Brain microvascular endothelial cell (primary cell): ENCODE measurements around the gene RC3H1.

ENCODE experiments used
- DNase-seq: peaks from one replicate; pipeline ENCODE4 v3.0.0-alpha.2; 2020
- H3K27ac ChIP-seq: fragments of 250-450 bp; sonication (Bioruptor Pico); 2 replicates; pipeline ENCODE4 v1.5.1; 2020; ENCODE audit warnings: mild to moderate bottlenecking, moderate library complexity
- H3K27me3 ChIP-seq: fragments of 250-450 bp; sonication (Bioruptor Pico); replicated peaks from 2 replicates; pipeline ENCODE4 v1.5.1; 2020; ENCODE audit warnings: mild to moderate bottlenecking
- H3K36me3 ChIP-seq: fragments of 250-450 bp; sonication (Bioruptor Pico); replicated peaks from 2 replicates; pipeline ENCODE4 v1.5.1; 2020; ENCODE audit warnings: mild to moderate bottlenecking
- H3K4me3 ChIP-seq: 2 replicates; pipeline ENCODE4 v1.5.1; 2011; ENCODE audit warnings: low read depth, mild to moderate bottlenecking, control low read depth, low read length, moderate library complexity
- CTCF ChIP-seq: IDR thresholded peaks from 2 replicates; pipeline ENCODE4 v1.5.1; 2011; ENCODE audit warnings: low read depth, mild to moderate bottlenecking, moderate library complexity, low read length, control low read depth, inconsistent platforms; ENCODE audit errors: missing control alignments
- in situ Hi-C: cut with HindIII; loops from 2 replicates; pipeline ENCODE4 v1.10.0; 2017; ENCODE audit warnings: low sequenced_read_pairs, low pct_ligation_motif_present

Gene RC3H1

GRCh38 chr1:174008269-174008668, 13.9 kb downstream of the RC3H1 start:
- in situ Hi-C loops: no loop called here
- no peak overlapping the region for H3K27ac ChIP-seq
- no peaks in the 10 kb centered on the region for H3K27me3 ChIP-seq
- no peak for TF ChIP-seq CTCF
- DNase-seq: no peak
- H3K36me3 ChIP-seq: no peaks in the 10 kb centered on the region
- H3K4me3 ChIP-seq: no peak overlapping the region

- no peak overlapping the region for H3K4me3 ChIP-seq
- no peaks in the 10 kb centered on the region for H3K27me3 ChIP-seq
- H3K27ac ChIP-seq: no peak overlapping the region
- in situ Hi-C loops: no loop called here
- no peaks in the 10 kb centered on the region for H3K36me3 ChIP-seq
- TF ChIP-seq CTCF: no peak
- DNase-seq: no peak
Observed at GRCh38 chr1:174007851-174008250, 14.3 kb downstream of the RC3H1 start.

GRCh38 chr1:174005032-174005431, 17.1 kb downstream of the RC3H1 start:
- no peak for TF ChIP-seq CTCF
- no peaks in the 10 kb centered on the region for H3K36me3 ChIP-seq
- no peaks in the 10 kb centered on the region for H3K27me3 ChIP-seq
- no peak overlapping the region for H3K4me3 ChIP-seq
- H3K27ac ChIP-seq: no peak overlapping the region
- no peak for DNase-seq
- in situ Hi-C loops: no loop called here

GRCh38 chr1:174003867-174004266, 18.3 kb downstream of the RC3H1 start:
- Histone ChIP-seq H3K27me3 (no peaks in the 10 kb centered on the region), H3K36me3 (no peaks in the 10 kb centered on the region), H3K27ac (no peak overlapping the region), H3K4me3 (no peak overlapping the region)
- in situ Hi-C loops: no loop called here
- no peak for DNase-seq
- TF ChIP-seq CTCF: no peak

GRCh38 chr1:174001573-174001972, 20.6 kb downstream of the RC3H1 start:
- no peak overlapping the region for H3K4me3 ChIP-seq
- no peak overlapping the region for H3K27ac ChIP-seq
- H3K27me3 ChIP-seq: no peaks in the 10 kb centered on the region
- in situ Hi-C loops: no loop called here
- no peak for TF ChIP-seq CTCF
- DNase-seq: no peak
- no peaks in the 10 kb centered on the region for H3K36me3 ChIP-seq

- DNase-seq: peak; percentile 30
- Histone ChIP-seq H3K27ac (no peak overlapping the region), H3K4me3 (no peak overlapping the region), H3K27me3 (no peaks in the 10 kb centered on the region), H3K36me3 (no peaks in the 10 kb centered on the region)
- in situ Hi-C loops: no loop called here
- TF ChIP-seq CTCF: no peak
Observed at GRCh38 chr1:174000371-174000770, 21.8 kb downstream of the RC3H1 start.
